GM18526 (cell line): Measurements from ENCODE around the gene SPSB1.

Source experiments
- POLR2A ChIP-seq: IDR thresholded peaks from 3 replicates; pipeline ENCODE4 v1.6.1; 2011; ENCODE audit not compliant: insufficient read length; ENCODE audit errors: extremely low read depth

SPSB1 gene

DNA sequence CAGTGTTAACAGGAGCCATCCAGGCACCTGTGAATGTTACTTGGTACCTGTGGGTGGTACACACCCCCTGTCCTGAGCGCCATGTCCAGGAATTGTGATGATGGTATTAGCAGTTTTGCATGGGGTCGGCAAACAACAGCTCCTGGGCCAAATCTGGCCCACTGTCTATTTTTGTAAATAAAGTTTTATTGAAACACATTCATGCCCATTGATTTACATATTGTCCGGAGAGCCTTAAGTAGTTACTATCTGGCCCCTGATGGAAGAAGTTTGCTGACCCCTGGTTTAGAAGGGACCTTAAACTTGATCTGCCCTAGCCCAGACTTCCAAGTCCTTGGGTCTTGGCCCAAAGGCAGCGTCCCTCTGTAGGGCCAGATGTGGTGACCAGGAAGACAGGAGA lies 58.3 kb downstream of the SPSB1 start:
- TF ChIP-seq POLR2A, result no peak

DNA sequence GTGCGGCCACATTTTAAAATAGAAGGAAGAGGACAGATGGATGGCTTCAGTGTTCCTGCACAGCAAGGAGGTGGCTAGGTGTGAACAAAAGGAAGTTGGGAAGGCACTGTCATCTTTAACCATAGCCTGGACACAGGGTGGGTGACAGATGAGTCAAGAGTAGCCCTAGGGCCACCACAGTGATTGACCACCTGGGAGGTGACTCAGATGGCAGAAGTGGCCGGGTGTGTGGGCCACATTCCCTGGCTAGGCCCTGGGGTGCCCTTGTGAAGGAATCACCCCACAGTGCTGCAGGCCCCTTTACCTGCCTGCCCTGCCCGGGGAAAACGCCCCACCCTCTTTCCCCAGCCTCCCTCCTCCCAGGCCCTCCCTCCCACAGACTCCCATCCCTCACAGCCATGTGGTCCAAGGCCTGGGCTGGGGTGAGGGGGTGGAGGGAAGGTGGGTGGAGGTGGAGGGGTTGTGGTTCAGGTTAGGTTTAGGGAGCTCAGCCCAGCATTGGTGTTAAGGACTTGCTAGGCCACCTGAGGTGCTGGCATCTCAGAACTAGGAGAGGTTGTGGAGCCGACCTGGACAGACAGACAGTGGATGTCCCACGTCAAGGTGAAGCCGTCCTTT lies 59.1 kb downstream of the SPSB1 start:
- no peak for TF ChIP-seq POLR2A

DNA sequence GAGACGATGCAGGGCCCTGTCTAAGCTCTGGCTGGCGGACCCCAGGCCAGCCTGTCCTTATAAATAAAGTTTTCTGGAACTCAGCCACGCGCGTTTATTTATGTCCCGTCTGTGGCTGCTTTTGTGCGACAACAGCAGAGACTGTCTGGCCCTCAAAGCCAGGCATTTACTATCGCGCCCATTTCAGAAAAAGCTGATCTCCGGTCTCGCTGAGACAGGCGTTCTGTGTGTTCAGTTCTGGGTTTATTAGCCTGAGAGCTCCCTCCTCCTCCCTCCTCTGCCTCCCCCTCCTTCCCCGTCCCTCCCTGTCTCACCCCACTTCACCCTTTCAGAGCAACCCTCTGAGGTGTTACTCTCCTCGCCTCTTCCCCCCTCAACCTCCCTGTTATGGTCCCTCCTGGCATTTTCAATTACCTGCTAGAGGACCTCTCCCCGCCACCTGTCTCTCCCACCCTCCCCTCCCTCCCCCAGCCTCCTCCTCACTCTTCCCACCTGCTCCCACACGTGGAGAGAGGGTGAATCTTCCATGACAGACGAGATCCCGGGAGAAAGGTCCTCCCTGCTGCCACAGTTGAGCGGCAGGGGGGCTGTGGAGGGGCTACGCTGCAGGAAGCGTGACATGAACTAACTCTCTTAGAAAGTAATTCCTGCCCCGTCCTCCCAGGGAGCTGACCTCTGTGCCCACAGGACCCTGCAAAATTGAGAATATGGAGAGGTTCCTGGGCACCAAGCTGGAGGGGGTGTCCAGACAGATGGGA lies 59.9 kb downstream of the SPSB1 start:
- TF ChIP-seq POLR2A, result no peak

DNA sequence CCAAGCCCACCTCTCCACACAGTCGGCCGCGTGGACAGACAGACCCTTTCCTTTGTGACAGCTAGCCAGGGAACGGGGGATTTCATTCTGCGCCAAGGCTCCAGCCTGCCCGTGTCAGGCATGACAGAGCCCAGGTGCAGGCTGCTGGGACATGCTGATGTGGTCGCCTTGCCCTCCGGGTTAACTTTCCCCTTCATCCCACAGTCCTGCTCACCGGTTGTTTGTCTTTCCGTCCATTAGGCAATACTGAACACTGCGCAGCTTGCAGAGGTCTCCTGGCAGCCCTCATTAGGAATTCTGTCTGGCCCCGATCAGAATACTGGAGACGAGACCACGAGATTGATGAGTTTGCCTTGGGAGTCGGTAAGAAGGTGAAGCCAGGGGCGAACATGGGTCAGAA lies 62.8 kb downstream of the SPSB1 start:
- no peak for TF ChIP-seq POLR2A

DNA sequence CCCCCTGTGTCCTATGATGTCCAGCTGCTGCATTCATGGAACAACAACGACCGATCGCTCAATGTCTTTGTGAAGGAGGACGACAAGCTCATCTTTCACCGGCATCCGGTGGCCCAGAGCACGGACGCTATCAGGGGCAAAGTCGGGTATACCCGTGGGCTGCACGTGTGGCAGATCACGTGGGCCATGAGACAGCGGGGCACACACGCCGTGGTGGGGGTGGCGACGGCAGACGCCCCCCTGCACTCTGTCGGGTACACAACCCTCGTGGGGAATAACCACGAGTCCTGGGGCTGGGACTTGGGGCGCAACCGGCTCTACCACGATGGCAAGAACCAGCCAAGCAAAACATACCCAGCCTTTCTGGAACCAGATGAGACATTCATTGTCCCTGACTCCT lies 63.3 kb downstream of the SPSB1 start:
- no peak for TF ChIP-seq POLR2A

DNA sequence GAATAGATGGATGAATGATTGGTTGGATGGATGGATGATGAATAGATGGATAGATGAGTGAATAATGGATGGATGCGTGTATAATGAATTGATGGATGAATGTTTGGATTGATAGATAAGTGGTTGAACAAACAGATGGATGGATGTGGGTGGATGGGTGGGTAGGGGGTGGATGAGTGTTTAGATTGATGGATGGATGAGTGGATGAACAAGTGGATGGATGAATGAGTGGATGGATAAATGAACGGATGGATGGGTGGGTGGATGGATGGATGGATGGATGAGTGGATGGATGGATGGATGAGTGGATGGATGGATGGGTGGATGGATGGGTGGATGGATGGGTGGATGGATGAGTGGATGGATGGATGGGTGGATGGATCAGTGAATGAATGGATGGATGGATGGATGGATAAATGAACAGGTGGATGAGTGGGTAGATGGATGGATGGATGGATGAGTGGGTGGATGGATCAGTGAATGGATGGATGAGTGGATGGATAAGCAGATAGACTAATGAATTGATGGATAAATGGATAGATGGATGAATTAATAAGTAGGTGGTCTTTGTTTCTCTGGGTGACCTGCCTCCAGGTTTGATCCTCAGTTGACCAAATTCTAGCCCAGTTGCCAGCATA lies 64.3 kb downstream of the SPSB1 start:
- no peak for TF ChIP-seq POLR2A

DNA sequence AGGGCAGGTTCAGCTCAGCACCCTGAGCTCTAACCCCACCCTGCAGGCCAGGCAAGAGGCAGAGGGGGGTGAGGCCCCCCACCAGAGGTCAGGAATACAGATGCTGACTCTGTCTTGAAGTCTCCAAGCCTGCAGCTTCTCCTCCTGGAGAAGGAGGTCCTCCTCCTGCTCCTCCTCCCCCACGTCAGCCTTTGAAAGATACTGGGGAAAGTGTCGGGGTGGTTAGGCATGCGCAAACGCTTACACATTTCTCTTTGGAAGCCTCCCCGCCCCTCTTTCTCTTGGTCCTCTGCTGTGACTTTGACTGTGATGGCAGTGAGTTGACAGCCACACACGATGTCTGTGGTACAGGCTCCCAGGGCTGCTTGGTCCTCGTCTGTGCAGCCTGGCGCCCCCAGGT lies 65.3 kb downstream of the SPSB1 start:
- TF ChIP-seq POLR2A, result no peak

DNA sequence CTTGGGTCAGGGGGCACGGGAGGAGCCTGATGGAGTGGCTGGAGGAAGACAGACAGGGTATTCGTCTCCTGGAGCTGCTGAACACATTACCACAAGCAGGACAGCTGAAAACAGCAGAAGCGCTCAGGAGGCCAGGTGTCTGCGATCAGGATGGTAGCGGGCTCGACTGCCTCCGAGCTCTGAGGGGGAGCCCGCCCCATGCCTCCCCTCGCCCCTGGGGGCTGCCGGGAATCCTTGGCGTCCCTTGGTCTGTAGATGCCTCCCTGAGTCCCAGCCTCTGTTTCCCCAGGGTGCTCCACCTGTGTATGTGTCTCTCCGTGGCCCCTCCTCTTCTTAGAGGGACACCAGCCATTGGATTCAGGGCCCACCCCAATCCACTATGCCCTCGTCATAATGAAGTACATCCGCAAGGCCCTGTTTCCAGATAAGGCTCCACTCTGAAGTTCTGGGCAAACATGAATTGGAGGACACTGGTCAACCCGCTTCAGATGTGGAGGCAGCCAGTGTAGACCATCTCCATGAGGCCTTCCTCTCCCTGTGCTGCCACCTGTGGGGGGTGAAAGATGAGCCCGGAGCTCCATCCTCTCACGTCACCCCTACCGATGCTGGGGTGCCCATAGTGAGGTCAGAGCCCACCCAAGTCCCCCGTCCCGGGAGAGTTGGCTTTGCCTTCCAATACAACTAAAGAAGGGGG lies 67.8 kb downstream of the SPSB1 start:
- TF ChIP-seq POLR2A, result no peak

DNA sequence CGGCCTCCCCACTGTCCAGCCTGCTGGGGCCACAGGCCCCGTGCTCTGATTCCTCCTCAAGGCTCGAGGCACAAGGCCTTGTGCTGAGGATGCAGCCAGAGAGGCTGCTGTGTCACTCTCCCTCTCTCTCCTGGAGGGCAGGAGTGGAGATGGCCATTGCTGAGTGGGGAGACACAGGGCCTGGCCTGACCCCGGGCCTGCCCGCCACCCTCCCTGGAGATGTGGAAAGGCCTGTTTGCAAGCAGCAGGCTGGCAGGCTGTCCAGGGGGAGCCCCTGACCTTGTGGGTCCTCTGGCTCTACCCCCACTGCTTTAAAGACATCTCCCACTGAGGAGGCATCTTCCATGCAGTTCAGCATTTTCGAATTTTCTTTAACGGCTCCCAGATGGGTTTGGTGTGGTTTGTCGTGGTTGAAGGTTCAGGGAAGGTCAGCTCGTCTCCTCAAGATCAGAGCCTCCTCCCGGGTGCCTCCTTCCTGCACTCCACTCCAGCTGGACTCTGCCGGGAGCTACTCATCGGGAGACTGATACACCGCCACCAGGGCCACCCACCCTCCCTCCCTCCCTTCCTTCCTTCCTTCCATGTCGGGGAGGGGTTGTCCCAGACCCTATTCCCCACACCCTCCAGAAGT lies 69.1 kb downstream of the SPSB1 start:
- TF ChIP-seq POLR2A, result no peak

DNA sequence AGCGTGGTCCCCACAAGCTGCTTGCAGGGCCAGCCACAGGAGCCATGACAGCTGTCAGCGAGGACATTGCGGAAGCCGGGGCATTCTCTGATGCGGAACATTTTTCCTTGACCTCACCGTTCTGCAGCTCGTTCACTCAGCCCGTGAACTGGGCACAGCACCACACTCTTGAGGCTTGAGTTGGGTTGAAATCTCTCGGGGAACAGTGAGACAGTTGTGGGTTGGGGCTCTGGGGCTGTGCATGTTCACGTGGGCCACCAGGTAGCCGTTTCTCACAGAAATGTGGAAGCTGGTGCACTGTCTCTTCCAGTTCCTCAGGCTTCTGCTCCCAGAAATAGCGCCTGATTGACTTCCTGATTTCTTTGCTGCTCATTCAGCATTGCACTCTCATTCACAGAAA lies 69.8 kb downstream of the SPSB1 start:
- TF ChIP-seq POLR2A, result no peak

DNA sequence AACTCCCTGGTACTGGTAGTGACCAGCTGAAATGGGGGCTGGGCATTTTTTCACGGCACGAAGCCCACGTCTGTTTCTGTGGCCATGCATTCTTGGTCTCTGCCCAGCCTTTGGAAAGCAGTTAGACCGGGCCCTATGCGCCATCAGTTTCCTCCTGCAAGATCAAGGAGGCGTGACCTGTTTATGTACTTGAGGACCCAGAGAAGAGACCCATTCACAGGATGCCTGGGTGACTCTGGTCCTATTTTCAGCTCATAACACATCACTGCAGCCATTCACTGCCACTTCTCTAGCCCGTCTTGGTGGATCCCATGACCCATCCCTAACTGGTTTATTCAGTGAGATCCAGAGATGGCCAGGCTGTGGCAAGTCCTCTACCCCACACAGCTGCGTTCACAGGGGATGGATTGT lies 70.4 kb downstream of the SPSB1 start:
- TF ChIP-seq POLR2A, result no peak

DNA sequence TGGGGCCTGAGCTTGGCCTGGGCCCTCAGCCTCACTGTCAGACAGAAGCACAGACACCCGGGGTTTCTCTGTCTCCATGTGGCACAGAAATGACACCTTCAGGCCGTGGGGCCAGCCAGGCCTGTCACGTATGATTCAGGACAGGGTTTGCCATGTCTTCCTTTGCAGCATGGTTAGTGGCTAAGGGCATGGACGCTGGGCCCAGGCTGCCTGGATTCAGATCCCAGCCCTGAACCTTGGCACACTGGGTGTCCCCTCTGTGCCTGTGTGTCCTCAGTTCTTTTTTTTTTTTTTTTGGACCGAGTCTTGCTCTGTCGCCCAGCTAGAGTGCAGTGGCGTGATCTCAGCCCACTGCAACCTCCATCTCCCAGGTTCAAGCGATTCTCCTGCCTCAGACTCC lies 73.6 kb downstream of the SPSB1 start:
- TF ChIP-seq POLR2A, result no peak

DNA sequence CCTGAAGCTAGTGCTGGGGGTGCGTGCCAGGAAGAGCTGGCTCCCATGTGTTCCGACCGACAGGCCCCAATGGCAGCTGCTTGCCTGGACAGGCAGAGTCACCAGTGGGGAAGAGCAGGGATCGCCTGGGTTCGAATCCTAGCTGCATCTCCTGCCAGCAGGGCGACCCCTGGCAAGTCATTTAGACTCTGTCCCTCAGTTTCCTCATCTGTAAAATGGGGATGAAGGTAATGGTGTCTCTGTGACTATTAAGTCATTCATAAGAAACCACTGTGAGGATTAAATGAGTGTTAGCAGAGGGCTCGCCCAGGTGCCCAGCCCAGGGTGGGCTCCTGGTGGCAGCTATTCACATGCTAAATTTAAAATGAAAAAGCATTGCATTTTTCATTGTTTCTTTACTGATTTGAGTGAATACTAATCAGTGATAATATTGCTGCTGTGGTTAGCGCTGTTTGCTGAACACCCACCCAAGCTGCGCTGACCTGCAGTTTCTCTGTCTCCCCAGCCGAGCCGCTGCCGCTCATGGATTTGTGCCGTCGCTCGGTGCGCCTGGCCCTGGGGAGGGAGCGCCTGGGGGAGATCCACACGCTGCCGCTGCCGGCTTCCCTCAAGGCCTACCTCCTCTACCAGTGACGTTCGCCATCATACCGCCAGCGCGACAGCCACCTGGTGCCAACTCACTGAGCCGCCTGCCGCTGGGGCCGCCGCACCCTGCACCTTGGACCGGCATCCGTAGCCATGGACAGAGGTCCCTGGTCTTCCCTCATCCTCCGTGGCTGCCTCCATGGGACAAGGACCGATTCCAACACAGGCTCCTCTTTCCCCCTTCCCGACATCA lies 74.5 kb downstream of the SPSB1 start:
- no peak for TF ChIP-seq POLR2A

DNA sequence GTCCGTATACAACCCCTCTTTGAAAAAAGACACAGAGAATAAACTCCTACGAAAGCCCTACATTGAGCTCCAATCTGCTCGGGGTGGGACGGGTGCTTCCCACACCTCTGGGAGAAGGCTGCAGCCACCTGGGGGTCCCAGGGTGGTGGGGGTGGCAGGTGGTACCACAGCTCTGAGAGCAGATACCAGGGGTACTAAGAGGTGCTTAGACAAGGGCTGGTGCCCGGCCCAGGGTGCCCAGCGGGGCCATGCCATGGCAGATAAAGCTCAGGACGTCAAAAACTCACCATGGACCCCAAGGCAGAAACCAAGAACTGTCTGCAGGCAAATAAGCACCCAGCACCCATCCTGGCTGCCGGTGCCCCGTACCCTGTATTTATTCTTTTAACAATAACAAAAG lies 75.1 kb downstream of the SPSB1 start:
- TF ChIP-seq POLR2A, result no peak

DNA sequence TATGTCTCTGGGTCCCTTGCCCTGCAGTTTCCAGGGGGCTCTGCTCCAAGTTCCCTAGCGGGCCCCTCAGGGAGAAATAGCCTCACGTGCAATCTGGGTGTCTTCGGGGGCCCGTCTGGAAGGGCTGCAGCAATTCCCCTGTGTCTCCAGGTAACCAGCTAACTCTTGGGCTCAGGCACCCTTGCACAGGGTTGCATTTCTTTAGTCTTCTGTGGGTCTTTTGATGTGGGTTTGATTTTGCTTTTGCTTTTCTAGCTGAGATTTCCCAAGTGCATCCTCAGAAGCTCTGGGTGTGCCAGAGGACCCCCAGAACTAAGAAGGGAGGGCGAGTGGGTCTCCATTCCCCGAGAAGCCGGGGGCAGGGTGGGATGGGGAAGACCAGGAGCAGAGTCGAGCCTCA lies 75.7 kb downstream of the SPSB1 start:
- TF ChIP-seq POLR2A, result no peak
